CD4-positive, alpha-beta T cell treated with Interleukin-2 at 100 ng/mL for 4 hours (primary cell): ENCODE measurements around the gene NOTCH2.
A peak's percentile ranks its signal among the peaks of the same experiment; 100 is the strongest.

Experiments used
- DNase-seq: peaks from one replicate; pipeline ENCODE4 v3.0.0-alpha.2; 2020; ENCODE audit warnings: low spot score

Gene NOTCH2

GRCh38 chr1:119974013-119974412 is 95.4 kb downstream of the NOTCH2 start:
- DNase-seq, result no peak

GRCh38 chr1:119971710-119972570 is 97.5 kb downstream of the NOTCH2 start:
- no peak for DNase-seq

- DNase-seq, result no peak
Observed at GRCh38 chr1:119968601-119969000, 100.9 kb downstream of the NOTCH2 start.

- DNase-seq, result peak; percentile 85
Observed at GRCh38 chr1:119968068-119968492, 101.4 kb downstream of the NOTCH2 start.

GRCh38 chr1:119966681-119967080 is 102.8 kb downstream of the NOTCH2 start:
- DNase-seq, result no peak

GRCh38 chr1:119966020-119966419 is 103.4 kb downstream of the NOTCH2 start:
- DNase-seq, result no peak

DNA sequence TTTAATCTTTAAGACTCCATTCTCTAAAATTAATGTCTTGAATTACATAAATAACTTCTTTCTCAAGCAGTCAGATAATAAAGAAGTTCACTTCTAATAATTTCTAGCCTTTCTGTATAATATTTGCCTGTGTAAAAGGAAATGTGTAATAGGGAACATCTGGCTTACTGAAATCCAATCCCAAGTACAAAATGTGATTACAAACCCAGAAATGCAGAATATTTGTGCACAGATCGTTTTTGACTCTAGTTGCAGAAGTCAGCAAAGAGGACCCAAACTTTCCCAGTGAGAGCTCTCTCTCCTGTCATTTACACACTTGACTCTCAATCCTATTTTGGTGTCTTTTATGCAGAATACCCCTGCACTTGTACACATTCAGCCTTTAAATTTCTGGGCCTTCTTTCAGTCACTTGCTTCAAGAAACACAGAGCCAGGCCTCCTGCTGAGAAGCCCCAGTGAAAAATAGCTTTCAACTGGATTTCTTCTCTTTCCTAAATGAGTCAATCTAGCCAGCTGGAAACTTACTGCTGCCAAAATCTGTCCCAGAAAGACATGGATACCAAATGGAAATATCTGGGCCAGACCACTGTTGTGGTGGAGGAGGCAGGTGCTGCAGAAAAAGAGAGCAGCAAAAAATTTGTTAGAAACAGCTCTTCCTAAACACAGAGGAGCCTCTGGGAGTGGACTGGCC is 104.6 kb downstream of the NOTCH2 start:
- DNase-seq, result no peak

DNA sequence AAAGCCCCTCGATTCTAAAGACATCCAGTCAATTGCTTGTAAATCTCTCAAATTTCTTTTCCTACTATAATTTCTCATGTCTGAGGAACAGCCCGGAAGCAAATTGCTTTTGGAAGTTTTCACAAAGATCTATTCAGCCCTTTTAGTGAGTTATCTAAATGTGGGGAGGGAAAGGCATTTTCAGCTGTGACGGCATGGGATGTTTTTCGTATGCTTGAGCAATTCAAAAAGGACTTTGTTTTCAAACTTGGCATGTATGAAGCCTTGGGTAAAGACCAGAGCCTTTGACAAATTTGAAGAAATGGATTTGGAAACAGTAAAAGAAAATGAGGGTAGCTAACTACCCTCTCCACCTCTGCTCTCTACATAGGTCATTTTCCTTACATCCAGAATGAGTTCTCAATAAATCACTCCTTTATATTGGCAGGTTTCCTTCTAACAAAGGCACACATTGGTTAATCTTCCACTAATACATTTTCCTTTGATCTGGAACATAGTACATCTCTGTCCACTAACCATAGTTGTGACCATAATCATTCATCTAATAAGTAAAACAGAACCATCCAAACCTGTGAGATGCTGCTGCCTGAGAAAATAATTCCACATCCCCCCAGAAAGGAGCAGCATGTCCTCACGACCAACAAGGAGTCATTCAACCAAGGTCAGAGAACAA is 107.0 kb downstream of the NOTCH2 start:
- DNase-seq, result no peak

DNA sequence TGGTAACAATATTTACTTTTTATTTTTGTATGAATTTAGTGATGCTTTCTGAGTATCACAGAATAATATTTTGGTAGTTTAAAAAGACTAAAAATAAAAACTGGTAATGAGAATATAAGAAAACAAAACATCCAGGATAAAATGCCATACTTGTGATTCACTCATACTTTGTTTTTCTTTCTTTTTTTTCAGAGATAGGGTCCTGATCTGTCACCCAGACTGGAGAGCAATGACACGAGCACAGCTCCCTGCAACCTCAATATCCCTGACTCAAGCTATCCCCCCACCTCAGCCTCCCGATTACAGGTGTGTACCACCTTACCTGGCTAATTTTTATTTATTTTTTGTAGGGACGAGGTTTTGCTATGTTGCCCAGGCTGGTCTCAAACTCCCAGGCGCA is 109.0 kb downstream of the NOTCH2 start:
- DNase-seq, result no peak

- no peak for DNase-seq
Observed at GRCh38 chr1:119959268-119960220, 109.9 kb downstream of the NOTCH2 start.

DNA sequence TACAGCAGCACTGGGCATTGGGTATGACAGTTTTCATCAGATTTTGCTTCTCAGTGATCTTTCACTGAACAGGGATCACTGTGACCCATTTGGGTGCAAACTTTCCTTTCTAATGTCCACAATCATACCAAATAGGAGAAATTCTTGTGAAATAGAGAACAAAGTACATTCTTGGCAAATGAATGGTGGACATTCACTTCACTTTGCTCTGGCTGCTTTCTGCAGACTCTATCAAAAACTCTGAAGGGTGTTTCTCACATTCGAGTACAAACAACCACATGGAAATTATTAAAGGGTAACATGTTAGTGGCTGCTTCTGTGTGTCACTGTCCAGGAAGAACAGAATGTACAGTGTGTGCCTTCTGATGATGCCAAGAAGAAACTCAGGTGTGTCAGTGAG is 111.2 kb downstream of the NOTCH2 start:
- no peak for DNase-seq

DNA sequence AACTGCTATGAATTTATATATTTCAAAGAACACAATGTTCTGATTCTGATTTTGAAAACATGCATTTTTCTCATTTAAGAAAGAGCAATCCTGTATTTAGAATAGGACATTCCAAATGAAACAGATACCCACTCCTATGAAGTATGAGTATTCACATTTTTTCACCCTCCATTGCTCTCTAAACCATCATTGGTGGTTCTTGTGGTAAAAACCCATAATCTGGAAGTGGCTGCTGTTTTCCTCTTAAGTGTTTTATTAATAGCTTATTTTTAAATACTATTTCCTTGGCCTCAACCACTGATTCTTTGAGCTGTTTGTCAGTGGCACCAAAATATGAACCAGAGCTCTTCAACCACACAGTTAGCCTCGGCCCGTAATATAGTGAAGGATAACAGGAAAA is 113.2 kb downstream of the NOTCH2 start:
- no peak for DNase-seq

GRCh38 chr1:119954476-119955422 is 114.7 kb downstream of the NOTCH2 start:
- no peak for DNase-seq

DNA sequence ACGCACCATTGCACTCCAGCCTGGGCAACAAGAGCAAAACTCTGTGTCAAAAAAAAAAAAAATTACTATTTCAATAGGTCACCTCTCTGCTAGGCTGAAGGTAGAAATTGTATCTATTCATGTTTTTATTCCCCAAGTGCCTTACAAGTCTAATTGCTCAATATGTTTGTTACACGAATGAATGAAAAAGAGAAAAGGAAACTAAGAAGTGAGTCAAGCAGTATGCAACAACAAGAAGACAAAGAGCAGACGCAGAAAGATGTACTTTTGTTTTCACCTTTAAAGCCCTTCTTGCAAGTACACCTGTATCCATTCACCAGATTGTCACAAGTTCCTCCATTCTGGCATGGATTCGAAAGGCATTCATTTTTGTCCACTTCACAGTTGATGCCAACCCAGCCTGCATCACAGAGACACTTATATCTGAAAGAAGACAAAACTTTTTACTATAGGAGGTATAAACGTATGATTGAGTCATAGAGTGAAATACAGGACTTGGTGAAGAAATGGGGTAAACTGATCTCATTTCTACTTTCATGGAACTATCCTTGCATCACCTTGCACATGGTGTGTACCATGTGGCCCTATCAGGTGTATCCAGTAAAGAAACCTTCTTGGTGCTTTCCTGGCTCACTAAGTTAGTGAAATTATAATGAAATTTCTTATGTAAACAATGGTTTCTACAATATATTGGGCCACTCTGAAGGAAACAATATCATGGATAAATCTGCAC is 116.0 kb downstream of the NOTCH2 start:
- no peak for DNase-seq

DNA sequence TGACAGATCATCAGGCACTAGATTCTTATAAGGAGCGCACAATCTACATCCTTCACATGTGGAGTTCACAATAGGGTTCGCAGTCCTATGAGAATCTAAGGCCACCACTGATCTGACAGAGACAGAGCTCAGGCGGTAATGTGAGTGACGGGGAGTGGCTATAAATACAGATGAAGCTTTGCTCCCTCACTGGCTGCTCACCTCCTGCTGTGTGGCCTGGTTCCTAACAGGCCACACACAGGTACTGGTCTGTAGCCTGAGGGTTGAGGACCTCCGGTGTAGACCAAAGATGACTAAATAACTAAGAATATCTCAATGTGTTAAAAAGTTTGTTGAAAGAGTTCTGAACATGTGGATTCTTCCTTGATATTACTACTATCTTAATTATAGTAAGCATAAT is 117.0 kb downstream of the NOTCH2 start:
- DNase-seq, result no peak

DNA sequence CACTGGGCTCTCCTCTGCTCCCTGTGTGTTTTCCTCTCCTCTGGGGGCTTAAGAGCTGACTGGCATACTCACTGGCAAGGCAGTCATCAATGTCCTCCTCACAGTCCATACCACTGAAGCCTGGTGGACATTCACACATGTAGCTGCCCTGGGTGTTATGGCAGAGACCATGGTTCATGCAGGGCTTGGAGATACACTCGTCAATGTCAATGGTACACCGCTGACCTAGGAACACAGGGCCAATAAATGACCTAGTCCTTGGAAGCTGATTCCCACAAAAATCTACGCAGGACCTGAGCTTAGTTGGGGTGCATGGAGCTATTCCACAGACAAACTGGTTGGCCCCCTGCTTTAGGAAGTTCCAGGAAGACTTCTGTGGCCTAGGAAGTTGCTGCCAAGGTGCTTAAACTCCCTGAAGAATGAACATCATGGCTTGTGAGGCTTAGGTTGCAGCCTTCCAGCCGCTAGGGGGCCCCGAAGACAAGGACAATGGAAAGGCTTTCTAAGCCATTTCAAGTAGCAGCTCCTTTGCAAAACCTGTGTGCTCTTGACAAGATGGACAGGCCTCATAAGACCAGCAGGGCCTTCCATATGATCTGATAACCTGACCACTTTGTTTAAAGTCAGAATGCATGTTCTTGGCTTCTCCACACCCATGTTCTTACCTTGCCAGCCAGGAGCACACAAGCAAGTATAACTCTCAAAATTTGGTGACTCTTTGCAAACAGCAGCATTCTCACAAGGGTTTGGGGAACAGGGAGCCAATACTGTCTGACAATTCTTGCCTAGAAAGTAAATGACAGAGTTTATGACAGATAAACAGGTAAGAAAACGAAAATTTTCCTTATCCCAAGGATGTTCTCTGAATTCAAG is 120.9 kb downstream of the NOTCH2 start:
- DNase-seq, result peak; percentile 63

DNA sequence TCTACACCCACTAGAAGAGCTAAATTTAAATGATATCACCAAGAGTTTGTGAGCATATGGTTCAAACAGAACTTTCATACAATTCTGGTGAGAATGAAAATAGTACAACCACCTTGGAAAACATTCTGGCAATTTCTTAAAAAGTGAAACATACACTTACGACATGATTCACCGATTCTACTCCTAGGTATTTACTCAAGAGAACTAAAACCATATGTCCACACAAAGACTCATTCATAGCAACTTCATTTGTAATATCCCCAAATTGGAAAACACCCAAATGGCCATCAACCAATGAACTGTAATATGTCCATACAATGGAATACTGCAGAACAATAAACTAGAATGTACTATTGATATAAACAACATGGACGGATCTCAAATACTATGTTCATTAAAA is 122.0 kb downstream of the NOTCH2 start:
- DNase-seq, result no peak

- no peak for DNase-seq
Observed at GRCh38 chr1:119946724-119947123, 122.7 kb downstream of the NOTCH2 start.

- DNase-seq, result no peak
Observed at GRCh38 chr1:119943216-119943615, 126.2 kb downstream of the NOTCH2 start.
